Stimulated activated effector memory CD8-positive, alpha-beta T cell treated with anti-CD3 and anti-CD28 coated beads, Interleukin-12 subunit alpha, Interleukin-12 subunit beta, amount 100 ng/mL, for 72 hours (primary cell): Measurements from ENCODE around the gene WIZ.
"Not testable (repeated sequence)": the region's sequence is repeated elsewhere in the genome, so short reads cannot be mapped to it uniquely, and the experiment has no call there.

ENCODE experiments used
- ATAC-seq: fragments of 150-1000 bp; cut with Tn5 transposase; 2 replicates; pipeline ENCODE4 v1.10.0; 2021
- DNase-seq, 2 donors: peaks; one replicate each; pipeline ENCODE4 v3.0.0; 2021 to 2022; ENCODE audit warnings: low spot score in 2 of 2
- H3K27ac Mint-ChIP-seq: one replicate; pipeline ENCODE4 v1.8.0; 2022; ENCODE audit warnings: mild to moderate bottlenecking, mixed read lengths
- H3K36me3 Mint-ChIP-seq: one replicate; pipeline ENCODE4 v1.8.0; 2022; ENCODE audit warnings: mild to moderate bottlenecking, mixed read lengths
- H3K4me1 Mint-ChIP-seq: one replicate; pipeline ENCODE4 v1.8.0; 2022; ENCODE audit warnings: mixed read lengths
- H3K4me3 Mint-ChIP-seq: one replicate; pipeline ENCODE4 v1.8.0; 2022; ENCODE audit warnings: mild to moderate bottlenecking, mixed read lengths
- H3K9me3 Mint-ChIP-seq: one replicate; pipeline ENCODE4 v1.8.0; 2022; ENCODE audit warnings: mixed read lengths

Gene WIZ

DNA sequence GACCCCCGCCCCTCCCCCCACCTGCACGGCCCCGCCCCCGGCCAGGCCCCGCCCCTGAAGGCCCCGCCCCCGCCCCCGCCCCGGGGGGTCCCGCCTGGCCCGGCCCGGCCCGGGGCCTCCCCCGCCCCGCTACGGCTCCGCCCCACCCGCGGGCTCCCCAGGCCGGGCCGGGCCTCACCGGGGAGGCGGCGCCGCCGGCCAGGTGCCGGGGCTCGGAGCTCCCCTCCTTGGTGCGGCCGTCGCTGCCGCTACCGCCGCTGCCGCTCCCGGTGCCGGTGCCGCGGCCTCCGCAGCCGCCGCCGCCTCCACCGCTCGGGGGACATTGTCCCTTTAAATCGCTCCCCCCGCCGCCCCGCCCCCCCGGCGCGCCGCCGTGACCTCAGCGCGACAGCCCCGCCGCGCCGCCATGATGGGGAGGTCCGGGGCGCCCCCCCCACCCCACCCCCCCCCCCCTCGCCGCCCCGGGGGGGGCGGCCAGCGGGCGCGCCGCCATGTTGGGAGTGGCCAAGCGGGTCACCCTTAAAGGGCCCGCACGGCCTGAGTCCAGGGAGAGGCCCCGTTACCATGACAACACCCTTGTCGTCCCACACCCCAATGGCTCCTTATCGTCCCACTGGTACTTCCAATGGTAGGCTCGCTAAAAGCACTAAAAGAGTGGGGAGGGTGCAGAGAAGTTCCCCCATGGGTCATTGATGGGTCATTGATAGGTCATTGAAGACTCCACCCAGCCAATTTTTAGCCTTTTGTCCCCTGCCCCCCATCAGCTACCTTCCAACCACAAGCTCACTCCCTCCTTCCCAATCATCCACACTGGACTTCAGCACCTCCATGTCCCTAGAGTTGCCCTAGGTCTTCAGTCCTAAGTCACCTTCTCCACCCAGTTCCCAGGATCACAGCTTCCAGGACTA is at the start of gene WIZ:
WIZ (minus strand) TSS at position 337 of the 908 bp plus-strand sequence. CDS start 1,649 bp downstream, outside the sequence.
- ATAC-seq = peak; percentile 70
- peaks cover 69% of the 10 kb centered on the region for H3K36me3 Mint-ChIP-seq
- H3K9me3 Mint-ChIP-seq = no peaks in the 10 kb centered on the region
- H3K27ac Mint-ChIP-seq = peak within 1 kb of the TSS; percentile 78
- peak within 1 kb of the TSS; percentile 59 for H3K4me3 Mint-ChIP-seq
- H3K4me1 Mint-ChIP-seq = peaks cover 52% of the 10 kb centered on the region
- peak; percentile 74 to 90 for DNase-seq

DNA sequence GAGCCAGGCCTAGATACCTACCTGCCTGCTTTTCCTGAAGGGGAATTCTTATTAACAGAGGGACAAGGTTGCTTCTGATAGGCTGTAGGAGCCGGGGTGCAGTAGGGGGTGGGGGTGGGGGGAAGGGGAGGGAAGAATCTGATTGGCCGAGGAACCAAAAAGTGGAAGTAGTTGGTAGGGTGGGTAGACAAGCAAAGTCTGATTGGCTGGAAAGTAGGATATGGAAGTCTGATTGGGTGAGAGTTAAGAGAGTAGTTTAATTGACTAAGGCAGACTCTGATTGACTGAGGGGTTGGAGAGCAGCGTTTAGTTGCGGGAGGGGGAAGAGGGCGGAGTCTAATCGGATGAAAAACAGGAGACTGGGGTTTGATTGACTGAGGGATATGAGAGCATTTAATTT is 49.2 kb upstream of the WIZ start:
- no peak for DNase-seq
- no peaks in the 10 kb centered on the region for H3K9me3 Mint-ChIP-seq
- peaks cover 20% of the 10 kb centered on the region for H3K4me1 Mint-ChIP-seq
- no peak overlapping the region for H3K4me3 Mint-ChIP-seq
- H3K36me3 Mint-ChIP-seq = no peaks in the 10 kb centered on the region
- ATAC-seq = peak; percentile 32
- H3K27ac Mint-ChIP-seq = no peak overlapping the region

DNA sequence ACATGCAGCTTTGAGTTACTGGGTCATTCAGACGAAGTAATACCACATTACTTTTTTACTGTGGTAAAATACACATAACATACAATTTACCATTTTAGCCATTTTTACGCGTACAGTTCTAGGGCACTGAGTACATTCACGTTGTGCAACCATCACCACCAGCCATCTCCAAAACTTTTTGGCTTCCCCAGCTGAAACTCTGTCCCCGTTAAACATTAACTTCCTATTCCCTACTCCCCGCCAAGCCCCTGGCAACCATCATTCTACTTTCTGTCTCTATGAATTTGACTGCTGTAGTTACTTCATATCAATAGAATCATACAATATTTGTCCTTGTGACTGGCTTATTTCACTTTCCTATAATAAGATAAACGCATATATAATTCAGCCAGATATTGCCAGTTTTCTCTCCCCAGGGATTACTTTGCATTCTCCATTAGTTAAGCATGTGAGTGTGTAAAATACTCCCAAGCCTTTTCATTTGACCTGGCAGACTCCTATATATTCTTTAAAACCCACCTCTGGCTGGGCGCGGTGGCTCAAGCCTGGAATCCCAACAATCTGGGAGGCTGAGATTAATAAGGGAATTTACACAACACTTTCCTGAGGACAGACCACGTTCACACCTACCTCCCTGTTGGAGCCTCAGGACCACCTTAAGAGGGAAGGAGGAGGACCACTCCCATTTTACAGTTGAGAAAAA is 48.6 kb upstream of the WIZ start:
- H3K4me3 Mint-ChIP-seq = no peak overlapping the region
- ATAC-seq = no peak
- no peaks in the 10 kb centered on the region for H3K9me3 Mint-ChIP-seq
- peaks cover 20% of the 10 kb centered on the region for H3K4me1 Mint-ChIP-seq
- H3K27ac Mint-ChIP-seq = no peak overlapping the region
- no peak for DNase-seq
- H3K36me3 Mint-ChIP-seq = no peaks in the 10 kb centered on the region

GRCh38 chr19:15495151-15495550 is 45.4 kb upstream of the WIZ start:
- no peaks in the 10 kb centered on the region for H3K36me3 Mint-ChIP-seq
- H3K4me3 Mint-ChIP-seq = no peak overlapping the region
- H3K27ac Mint-ChIP-seq = no peak overlapping the region
- ATAC-seq (no peak), DNase-seq (no peak)
- no peaks in the 10 kb centered on the region for H3K9me3 Mint-ChIP-seq
- peaks cover 7% of the 10 kb centered on the region for H3K4me1 Mint-ChIP-seq

GRCh38 chr19:15488489-15489226 is 38.9 kb upstream of the WIZ start:
- Mint-ChIP-seq H3K4me1 (peaks cover 8% of the 10 kb centered on the region), H3K27ac (no peak overlapping the region), H3K36me3 (peaks cover 6% of the 10 kb centered on the region), H3K4me3 (no peak overlapping the region), H3K9me3 (no peaks in the 10 kb centered on the region)
- DNase-seq = no peak
- no peak for ATAC-seq

DNA sequence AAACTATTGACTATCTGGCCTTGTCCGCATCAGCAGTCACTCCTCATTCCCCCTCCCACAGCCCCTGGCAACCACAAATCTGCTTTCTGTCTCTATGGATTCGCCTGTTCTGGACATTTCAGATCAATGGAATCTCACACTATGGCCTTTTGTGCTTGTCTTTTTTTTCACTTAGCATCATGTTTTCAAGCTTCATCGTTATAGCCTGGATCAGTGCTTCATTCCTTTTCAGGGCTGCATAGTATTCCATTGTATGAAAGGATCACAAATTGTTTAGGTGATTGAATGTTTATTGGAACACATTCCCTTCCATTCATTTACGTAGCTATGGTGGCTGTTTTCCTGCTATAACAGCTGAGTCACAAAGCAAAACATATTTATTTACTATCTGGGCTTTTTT is 37.3 kb upstream of the WIZ start:
- no peak overlapping the region for H3K4me3 Mint-ChIP-seq
- peaks cover 22% of the 10 kb centered on the region for H3K4me1 Mint-ChIP-seq
- no peak overlapping the region for H3K27ac Mint-ChIP-seq
- DNase-seq (no peak), ATAC-seq (no peak)
- H3K9me3 Mint-ChIP-seq = no peaks in the 10 kb centered on the region
- H3K36me3 Mint-ChIP-seq = peaks cover 6% of the 10 kb centered on the region

GRCh38 chr19:15485768-15486167 is 36.0 kb upstream of the WIZ start:
- not testable (repeated sequence) for ATAC-seq, H3K27ac Mint-ChIP-seq, H3K4me3 Mint-ChIP-seq, H3K9me3 Mint-ChIP-seq, H3K36me3 Mint-ChIP-seq, DNase-seq
- peaks cover 22% of the 10 kb centered on the region for H3K4me1 Mint-ChIP-seq

DNA sequence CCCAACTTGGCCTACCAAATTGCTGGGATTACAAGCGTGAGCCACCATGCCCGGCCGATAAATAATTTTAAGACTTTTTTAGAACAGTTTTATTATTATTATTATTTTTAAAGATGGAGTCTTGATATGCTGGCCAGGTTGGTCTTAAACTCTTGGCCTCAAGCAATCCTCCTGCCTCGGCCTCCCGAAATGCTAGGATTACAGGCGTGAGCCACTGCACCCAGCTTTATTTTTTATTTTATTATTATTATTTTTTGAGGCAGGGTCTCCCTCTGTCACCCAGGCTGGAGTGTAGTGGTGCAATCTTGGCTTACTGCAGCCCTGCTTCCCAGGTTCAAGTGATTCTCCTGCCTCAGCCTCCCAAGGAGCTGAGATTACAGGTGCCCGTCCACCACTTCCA is 31.2 kb upstream of the WIZ start:
- not testable (repeated sequence) for H3K27ac Mint-ChIP-seq, ATAC-seq, H3K9me3 Mint-ChIP-seq, H3K4me3 Mint-ChIP-seq, H3K36me3 Mint-ChIP-seq, DNase-seq
- H3K4me1 Mint-ChIP-seq = peaks cover 40% of the 10 kb centered on the region

- no peaks in the 10 kb centered on the region for H3K36me3 Mint-ChIP-seq
- H3K4me3 Mint-ChIP-seq = no peak within 1 kb of the TSS
- no peak for DNase-seq
- H3K9me3 Mint-ChIP-seq = no peaks in the 10 kb centered on the region
- peaks cover 42% of the 10 kb centered on the region for H3K4me1 Mint-ChIP-seq
- ATAC-seq = no peak
- H3K27ac Mint-ChIP-seq = peak within 1 kb of the TSS; percentile 32
Observed at GRCh38 chr19:15479391-15480345, 29.9 kb upstream of the WIZ start, which contains the start of gene PGLYRP2. Gene PGLYRP2 (minus strand): TSS chr19:15479501. CDS start chr19:15479371, 130 bp downstream.

DNA sequence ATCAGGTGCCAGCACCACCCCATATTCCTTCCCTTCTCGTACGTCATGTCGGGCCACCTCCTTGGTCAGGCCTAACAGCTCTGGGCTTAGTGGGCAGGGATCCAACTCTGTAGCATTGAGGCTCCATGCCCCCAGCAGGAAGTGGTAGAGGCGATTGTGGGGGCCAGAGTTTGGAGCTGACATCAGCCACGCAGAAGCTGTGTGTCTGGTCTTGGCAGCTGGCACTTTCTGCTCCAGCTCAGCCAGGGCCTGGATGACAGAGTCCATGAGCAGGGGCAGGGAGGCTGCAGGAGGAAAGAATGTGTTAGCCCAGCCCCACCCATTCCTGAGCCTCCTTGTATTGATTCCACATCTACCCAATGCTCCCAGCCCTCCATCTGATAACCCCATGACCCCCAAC is 26.6 kb upstream of the WIZ start:
- Mint-ChIP-seq H3K36me3 (no peaks in the 10 kb centered on the region), H3K4me1 (peaks cover 26% of the 10 kb centered on the region), H3K4me3 (no peak overlapping the region), H3K9me3 (no peaks in the 10 kb centered on the region), H3K27ac (peak overlapping the region; percentile 80)
- DNase-seq = no peak
- peak; percentile 49 for ATAC-seq

- ATAC-seq (no peak), DNase-seq (no peak)
- Mint-ChIP-seq H3K36me3 (no peaks in the 10 kb centered on the region), H3K4me3 (no peak overlapping the region), H3K27ac (no peak overlapping the region), H3K9me3 (no peaks in the 10 kb centered on the region), H3K4me1 (peaks cover 26% of the 10 kb centered on the region)
Observed at GRCh38 chr19:15475611-15476010, 25.9 kb upstream of the WIZ start.

- peaks cover 27% of the 10 kb centered on the region for H3K4me1 Mint-ChIP-seq
- H3K4me3 Mint-ChIP-seq = no peak overlapping the region
Observed at GRCh38 chr19:15475169-15475568, 25.4 kb upstream of the WIZ start.

GRCh38 chr19:15473821-15474220 is 24.1 kb upstream of the WIZ start:
- H3K4me1 Mint-ChIP-seq = peaks cover 36% of the 10 kb centered on the region
- H3K36me3 Mint-ChIP-seq, DNase-seq, H3K4me3 Mint-ChIP-seq, H3K27ac Mint-ChIP-seq, H3K9me3 Mint-ChIP-seq, ATAC-seq: not testable (repeated sequence)

More at GRCh38 chr19:15475169-15475568, 25.4 kb upstream of the WIZ start:
- ATAC-seq (no peak), DNase-seq (no peak)
- Mint-ChIP-seq H3K36me3 (no peaks in the 10 kb centered on the region), H3K27ac (no peak overlapping the region), H3K9me3 (no peaks in the 10 kb centered on the region)

- H3K27ac Mint-ChIP-seq = no peak overlapping the region
- no peak for ATAC-seq
- peak overlapping the region; percentile 82 for H3K4me3 Mint-ChIP-seq
Observed at GRCh38 chr19:15471639-15472101, 21.9 kb upstream of the WIZ start.

More at GRCh38 chr19:15471639-15472101, 21.9 kb upstream of the WIZ start:
- peaks cover 51% of the 10 kb centered on the region for H3K4me1 Mint-ChIP-seq
- DNase-seq = no peak
- peaks cover 10% of the 10 kb centered on the region for H3K36me3 Mint-ChIP-seq
- peaks cover 3% of the 10 kb centered on the region for H3K9me3 Mint-ChIP-seq
